Measurements from ENCODE around the gene RMC1.

DNA sequence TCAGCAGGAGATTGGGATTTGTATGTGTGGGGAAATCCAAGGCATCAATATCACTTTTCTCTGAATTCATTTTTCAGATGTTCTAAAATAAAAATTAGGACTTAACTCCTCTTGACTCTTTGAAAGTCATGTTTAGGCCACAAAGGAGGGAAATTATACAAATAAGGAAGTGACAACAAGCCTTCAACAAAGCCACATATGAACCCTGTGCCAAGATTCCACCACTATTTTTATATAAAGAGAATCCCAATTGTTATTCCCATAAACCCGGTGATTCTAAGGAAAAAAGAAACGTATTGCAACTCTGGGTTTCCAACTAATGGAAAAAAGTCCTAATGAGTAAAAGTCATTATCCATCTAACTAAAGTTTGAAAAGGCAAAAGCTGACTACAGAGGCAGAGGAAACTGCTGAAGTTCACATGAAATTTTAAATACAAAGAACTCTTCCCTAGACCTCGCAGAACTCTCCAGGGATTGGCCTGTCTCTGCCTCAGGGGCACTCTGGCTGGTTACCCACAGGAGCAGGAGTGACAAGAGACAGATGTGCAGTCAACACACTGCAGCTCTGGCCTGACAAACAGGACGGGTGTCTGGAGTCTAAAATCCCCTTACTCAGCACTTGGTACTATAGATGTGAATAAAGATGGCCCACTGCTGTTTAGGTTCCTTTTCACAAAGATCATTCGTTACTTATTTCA is 71.4 kb downstream of the RMC1 start:
- TF ChIP-seq, protein P1, sequence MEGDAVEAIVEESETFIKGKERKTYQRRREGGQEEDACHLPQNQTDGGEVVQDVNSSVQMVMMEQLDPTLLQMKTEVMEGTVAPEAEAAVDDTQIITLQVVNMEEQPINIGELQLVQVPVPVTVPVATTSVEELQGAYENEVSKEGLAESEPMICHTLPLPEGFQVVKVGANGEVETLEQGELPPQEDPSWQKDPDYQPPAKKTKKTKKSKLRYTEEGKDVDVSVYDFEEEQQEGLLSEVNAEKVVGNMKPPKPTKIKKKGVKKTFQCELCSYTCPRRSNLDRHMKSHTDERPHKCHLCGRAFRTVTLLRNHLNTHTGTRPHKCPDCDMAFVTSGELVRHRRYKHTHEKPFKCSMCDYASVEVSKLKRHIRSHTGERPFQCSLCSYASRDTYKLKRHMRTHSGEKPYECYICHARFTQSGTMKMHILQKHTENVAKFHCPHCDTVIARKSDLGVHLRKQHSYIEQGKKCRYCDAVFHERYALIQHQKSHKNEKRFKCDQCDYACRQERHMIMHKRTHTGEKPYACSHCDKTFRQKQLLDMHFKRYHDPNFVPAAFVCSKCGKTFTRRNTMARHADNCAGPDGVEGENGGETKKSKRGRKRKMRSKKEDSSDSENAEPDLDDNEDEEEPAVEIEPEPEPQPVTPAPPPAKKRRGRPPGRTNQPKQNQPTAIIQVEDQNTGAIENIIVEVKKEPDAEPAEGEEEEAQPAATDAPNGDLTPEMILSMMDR (IDR thresholded peaks at IDR 0.05): no peak
- TF ChIP-seq POLR2A (IDR thresholded peaks at IDR 0.05): no peak
